B cell (primary cell): ENCODE measurements around the gene BIRC7. TPM values are rescaled to one million over a fixed set of nuclear protein-coding genes. Genes with fewer than 3 reads are reported as not detected.

ENCODE experiments used
- ATAC-seq: fragments of 200-7000 bp; cut with Tn5 transposase; one replicate; pipeline ENCODE4 v1.10.0; 2021; ENCODE audit warnings: low read depth, mild to moderate bottlenecking, moderate number of reproducible peaks, moderate library complexity
- CTCF ChIA-PET: fragments of 350-600 bp; sonication (Branson Sonifier 250); formaldehyde crosslinking; loops from one replicate; lab custom pipeline; 2021; ENCODE audit warnings: antibody characterized with exemption, inconsistent platforms; lab: Charles Lee
- POLR2A ChIA-PET: fragments of 350-600 bp; sonication (Branson Sonifier 250); formaldehyde crosslinking; loops from one replicate; lab custom pipeline; 2021; ENCODE audit warnings: antibody characterized with exemption; lab: Charles Lee
- DNase-seq: peaks from one replicate; pipeline ENCODE4 v3.0.0; 2013
- H2AFZ ChIP-seq: 2 replicates; pipeline ENCODE4 v1.6.1; 2012; ENCODE audit warnings: mild to moderate bottlenecking, low read depth, low read length; ENCODE audit not compliant: insufficient read depth, poor library complexity, severe bottlenecking
- H3K27ac ChIP-seq, 2 donors: 1 replicate in 1 of 2; 2 replicates in 1 of 2; pipeline ENCODE4 v1.5.1; 2012 to 2013; ENCODE audit warnings: low read length in 2 of 2, mild to moderate bottlenecking in 2 of 2, moderate library complexity in 1 of 2
- H3K27me3 ChIP-seq, 4 experiments: fragments of 200-600 bp in 1 of 4; sonication (generic) in 1 of 4; replicated peaks in 1 of 4; 1 replicate in 2 of 4; 2 replicates in 2 of 4; pipeline versions ENCODE4 v1.6.1 to v1.7.0; 2013 to 2016; ENCODE audit warnings: low read length in 3 of 4, mild to moderate bottlenecking in 2 of 4, mixed read lengths in 1 of 4, moderate library complexity in 1 of 4; ENCODE audit not compliant: insufficient read depth in 4 of 4, control insufficient read depth in 3 of 4; ENCODE audit errors: control extremely low read depth in 1 of 4
- H3K36me3 ChIP-seq, 2 experiments: replicated peaks in 1 of 2; 1 replicate in 1 of 2; 2 replicates in 1 of 2; pipeline versions ENCODE4 v1.6.1 to v1.7.1; 2013; ENCODE audit warnings: low read length in 1 of 2; ENCODE audit not compliant: insufficient read depth in 2 of 2, control insufficient read depth in 1 of 2; ENCODE audit errors: control extremely low read depth in 1 of 2, extremely low read depth in 1 of 2
- H3K4me1 ChIP-seq, 2 donors: fragments of 200-600 bp in 1 of 2; sonication (generic) in 1 of 2; 1 replicate in 1 of 2; 2 replicates in 1 of 2; pipeline versions ENCODE4 v1.5.1 to v1.6.1; 2013 to 2017; ENCODE audit warnings: low read length in 2 of 2; ENCODE audit not compliant: control insufficient read depth in 2 of 2, insufficient read depth in 2 of 2
- H3K4me2 ChIP-seq: replicated peaks from 2 replicates; pipeline ENCODE3; 2012; ENCODE audit warnings: mild to moderate bottlenecking, low read depth, low read length; ENCODE audit not compliant: poor library complexity, severe bottlenecking
- H3K4me3 ChIP-seq, 5 experiments: fragments of 200-600 bp in 1 of 5; sonication (generic) in 1 of 5; 1 replicate in 3 of 5; 2 replicates in 2 of 5; pipeline versions ENCODE4 v1.5.1 to v1.7.0; 2011 to 2016; ENCODE audit warnings: low read length in 4 of 5, mild to moderate bottlenecking in 4 of 5, low read depth in 2 of 5, control low read depth in 1 of 5, moderate library complexity in 1 of 5; ENCODE audit not compliant: insufficient read depth in 1 of 5; ENCODE audit errors: control extremely low read depth in 1 of 5, extremely low read depth in 1 of 5
- H3K79me2 ChIP-seq: fragments of 200-600 bp; sonication (generic); one replicate; pipeline ENCODE4 v1.6.0; 2016; ENCODE audit warnings: low read length; ENCODE audit not compliant: control insufficient read depth, insufficient read depth
- H3K9ac ChIP-seq: fragments of 200-600 bp; sonication (generic); 2 replicates; pipeline ENCODE4 v1.6.1; 2017; ENCODE audit warnings: mild to moderate bottlenecking, low read length, moderate library complexity
- H3K9me3 ChIP-seq, 3 donors: one replicate each; pipeline versions ENCODE4 v1.6.1 to v1.7.1; 2013; ENCODE audit warnings: low read length in 2 of 3; ENCODE audit not compliant: control insufficient read depth in 2 of 3, insufficient read depth in 1 of 3; ENCODE audit errors: control extremely low read depth in 1 of 3
- H4K20me1 ChIP-seq: 2 replicates; pipeline ENCODE4 v1.6.0; 2012; ENCODE audit warnings: mild to moderate bottlenecking, low read length; ENCODE audit not compliant: insufficient read depth, control insufficient read depth, poor library complexity, severe bottlenecking
- H3K27ac Mint-ChIP-seq: one replicate; pipeline ENCODE4 v1.8.0; 2021; ENCODE audit warnings: mixed read lengths
- H3K27me3 Mint-ChIP-seq: one replicate; pipeline ENCODE4 v1.8.0; 2021; ENCODE audit warnings: mixed read lengths
- H3K4me1 Mint-ChIP-seq: one replicate; pipeline ENCODE4 v1.8.0; 2021; ENCODE audit warnings: mixed read lengths
- H3K4me3 Mint-ChIP-seq: one replicate; pipeline ENCODE4 v1.8.0; 2021; ENCODE audit warnings: mixed read lengths
- H3K9me3 Mint-ChIP-seq: one replicate; pipeline ENCODE4 v1.8.0; 2022; ENCODE audit warnings: mixed read lengths; ENCODE audit not compliant: insufficient read depth
- CTCF ChIP-seq: fragments of 200-600 bp; IDR thresholded peaks from one replicate; pipeline ENCODE4 v1.8.0; 2022; ENCODE audit warnings: antibody characterized with exemption, mild to moderate bottlenecking
- EZH2 ChIP-seq: IDR thresholded peaks from 2 replicates; pipeline ENCODE4 v1.6.1; 2012; ENCODE audit warnings: borderline replicate concordance, low read depth, mild to moderate bottlenecking, moderate library complexity, low read length; ENCODE audit not compliant: insufficient read depth, poor library complexity, severe bottlenecking
- WGBS: methylation state at CpG from one replicate; pipeline ENCODE4 v1.1.5; 2013; ENCODE audit warnings: missing lambda C conversion rate; ENCODE audit not compliant: insufficient coverage; 5-methylcytosine and 5-hydroxymethylcytosine counted together
- intact Hi-C: fragments of 100-400 bp; cut with micrococcal nuclease; formaldehyde crosslinking; loops from one replicate; pipeline ENCODE4 v1.10.0; 2022
- polyA plus RNA-seq: library from polyadenylated mRNA; depleted of rRNA; stranded (reverse); fragments of >200 nt; gene quantifications from 2 replicates; pipeline ENCODE4 v1.2.3, GENCODE V29; 2012
- total RNA-seq, 2 donors: library from RNA; stranded (reverse); fragments of 120-200 nt in 1 of 2; gene quantifications; 1 replicate in 1 of 2; 2 replicates in 1 of 2; pipeline versions ENCODE4 v1.2.3 to v1.2.4, GENCODE V29; 2013 to 2022

BIRC7 gene
- total and polyA plus RNA-seq, 2 donors (not counting 1 experiment from before 2014, with no cell fraction given): 0.12 TPM; not detected in 1

GRCh38 chr20:63259734-63260460 is 24.2 kb downstream of the BIRC7 start:
- Histone ChIP-seq H3K9ac (no peak overlapping the region), H3K4me3 (no peak overlapping the region), H3K27ac (no peak overlapping the region), H2AFZ (no peak overlapping the region), H3K27me3 (peaks cover 0 to 34% (median 7%) of the 10 kb centered on the region in 4 experiments), H3K36me3 (no peaks in the 10 kb centered on the region), H3K79me2 (no peaks in the 10 kb centered on the region), H3K4me1 (peaks cover 0 to 2% of the 10 kb centered on the region in 2 donors), H3K9me3 (no peaks in the 10 kb centered on the region), H3K4me2 (no peak overlapping the region), H4K20me1 (no peaks in the 10 kb centered on the region)
- intact Hi-C loops: no loop called here
- ChIA-PET POLR2A (no interaction called here), CTCF (no interaction called here)
- Mint-ChIP-seq H3K4me3 (no peak overlapping the region), H3K4me1 (peaks cover 3% of the 10 kb centered on the region), H3K27me3 (peaks cover 47% of the 10 kb centered on the region), H3K9me3 (no peaks in the 10 kb centered on the region), H3K27ac (no peak overlapping the region)
- ATAC-seq: no peak
- TF ChIP-seq EZH2 (no peak), CTCF (no peak)
- WGBS: 75% methylated on average over 22 of the region's 25 CpGs
- no peak for DNase-seq

- Histone ChIP-seq H3K9ac (no peak overlapping the region), H3K4me3 (no peak overlapping the region), H3K36me3 (no peaks in the 10 kb centered on the region), H3K27ac (no peak overlapping the region), H3K4me1 (no peaks in the 10 kb centered on the region), H3K9me3 (no peaks in the 10 kb centered on the region), H4K20me1 (no peaks in the 10 kb centered on the region), H3K4me2 (no peak overlapping the region), H3K79me2 (no peaks in the 10 kb centered on the region), H2AFZ (no peak overlapping the region), H3K27me3 (peaks cover 0 to 28% (median 6%) of the 10 kb centered on the region in 4 experiments)
- intact Hi-C loops: no loop called here
- DNase-seq: no peak
- Mint-ChIP-seq H3K27ac (no peak overlapping the region), H3K4me1 (peaks cover 1% of the 10 kb centered on the region), H3K4me3 (no peak overlapping the region), H3K9me3 (no peaks in the 10 kb centered on the region), H3K27me3 (peaks cover 41% of the 10 kb centered on the region)
- CTCF ChIA-PET: no interaction called here
- no peak for ATAC-seq
- TF ChIP-seq CTCF: no peak
- no peak for TF ChIP-seq EZH2
- POLR2A ChIA-PET: no interaction called here
- 90% methylated on average over 15 of the region's 15 CpGs for WGBS
Measured at GRCh38 chr20:63260521-63260920, 24.8 kb downstream of the BIRC7 start.
